Cerebellar cortex (tissue), 1 donor: ENCODE data around the gene TOMM20L.
A peak's percentile ranks its signal among the peaks of the same experiment; 100 is the strongest.

Experiments
- DNase-seq: peaks from one replicate; pipeline ENCODE4 v3.0.0-alpha.2; 2015; ENCODE audit warnings: low spot score

TOMM20L gene

GRCh38 chr14:58427281-58428117, 31.8 kb downstream of the TOMM20L start, which contains the start of the genes KIAA0586 and TIMM9:
Gene KIAA0586, plus strand, starts transcription at chr14:58427719. Its CDS starts 546 bp downstream, at chr14:58428265.
Gene TIMM9, minus strand, starts transcription at chr14:58427531. Its CDS starts 15,586 bp downstream, at chr14:58411945.
- DNase-seq, result peak; percentile 98

GRCh38 chr14:58428118-58428683, 32.5 kb downstream of the TOMM20L start:
- DNase-seq, result peak; percentile 66

GRCh38 chr14:58430156-58430555, 34.4 kb downstream of the TOMM20L start:
- no peak for DNase-seq

- DNase-seq, result no peak
Observed at GRCh38 chr14:58439476-58439875, 43.7 kb downstream of the TOMM20L start.

GRCh38 chr14:58444627-58445026, 48.9 kb downstream of the TOMM20L start:
- DNase-seq, result no peak

GRCh38 chr14:58455593-58456265, 60.0 kb downstream of the TOMM20L start:
- no peak for DNase-seq
